Osteoblast (primary cell): Measurements from ENCODE around the gene SGK1. TPM values are rescaled to one million over a fixed set of nuclear protein-coding genes. Genes with fewer than 3 reads are reported as not detected.

Experiments
- DNase-seq: peaks from one replicate; pipeline ENCODE4 v3.0.0; 2011; ENCODE audit warnings: low spot score, mixed read lengths; ENCODE audit not compliant: insufficient read length; ENCODE audit errors: missing footprints
- H2AFZ ChIP-seq: 2 replicates; pipeline ENCODE4 v1.6.0; 2011; ENCODE audit warnings: mild to moderate bottlenecking, low read length
- H3K27ac ChIP-seq: 2 replicates; pipeline ENCODE4 v1.5.1; 2011; ENCODE audit warnings: mild to moderate bottlenecking, low read depth, low read length, moderate library complexity
- H3K27me3 ChIP-seq: 2 replicates; pipeline ENCODE4 v1.6.0; 2012; ENCODE audit warnings: mild to moderate bottlenecking, control low read depth, inconsistent platforms, low read length, moderate library complexity; ENCODE audit not compliant: insufficient read depth
- H3K36me3 ChIP-seq: 2 replicates; pipeline ENCODE4 v1.5.1; 2011; ENCODE audit warnings: mild to moderate bottlenecking, low read length, control low read depth, moderate library complexity; ENCODE audit not compliant: insufficient read depth
- H3K4me1 ChIP-seq: 2 replicates; pipeline ENCODE4 v1.5.1; 2011; ENCODE audit warnings: mild to moderate bottlenecking, low read length, control low read depth, moderate library complexity; ENCODE audit not compliant: insufficient read depth
- H3K4me2 ChIP-seq: 2 replicates; pipeline ENCODE4 v1.6.0; 2011; ENCODE audit warnings: mild to moderate bottlenecking, low read length; ENCODE audit not compliant: insufficient read depth
- H3K4me3 ChIP-seq: fragments of 200-600 bp; sonication (generic); 3 replicates; pipeline ENCODE4 v1.5.1; 2012; ENCODE audit warnings: mild to moderate bottlenecking, low read length, inconsistent platforms; ENCODE audit not compliant: insufficient read depth
- H3K79me2 ChIP-seq: 2 replicates; pipeline ENCODE4 v1.6.0; 2012; ENCODE audit warnings: mild to moderate bottlenecking, low read length, control low read depth, inconsistent platforms; ENCODE audit not compliant: insufficient read depth
- H3K9me3 ChIP-seq: 2 replicates; pipeline ENCODE4 v1.5.1; 2011; ENCODE audit warnings: low read depth, low read length, control low read depth
- H4K20me1 ChIP-seq: 2 replicates; pipeline ENCODE4 v1.6.0; 2012; ENCODE audit warnings: mild to moderate bottlenecking, low read length, control low read depth; ENCODE audit not compliant: insufficient read depth
- CTCF ChIP-seq: IDR thresholded peaks from 2 replicates; pipeline ENCODE4 v1.5.1; 2011; ENCODE audit warnings: mild to moderate bottlenecking, low read depth, low read length, moderate library complexity; ENCODE audit errors: extremely low read depth
- total RNA-seq: library from RNA; depleted of rRNA; stranded (reverse); fragments of >200 nt; gene quantifications from 2 replicates; pipeline ENCODE4 v1.2.3, GENCODE V29; 2012

Gene SGK1
- total RNA-seq, 1 donor, result 91.6 TPM

- H3K4me3 ChIP-seq, result no peak overlapping the region
- H3K27me3 ChIP-seq, result no peaks in the 10 kb centered on the region
- no peak for TF ChIP-seq CTCF
- H3K4me2 ChIP-seq, result peak overlapping the region; percentile 33
- H3K36me3 ChIP-seq, result no peaks in the 10 kb centered on the region
- H2AFZ ChIP-seq, result peak overlapping the region; percentile 44
- peak overlapping the region; percentile 77 for H3K27ac ChIP-seq
- H3K79me2 ChIP-seq, result no peaks in the 10 kb centered on the region
- H3K9me3 ChIP-seq, result no peaks in the 10 kb centered on the region
- peak; percentile 62 for DNase-seq
- peaks cover 16% of the 10 kb centered on the region for H3K4me1 ChIP-seq
- H4K20me1 ChIP-seq, result no peaks in the 10 kb centered on the region
Measured at GRCh38 chr6:134145786-134146185, 172.1 kb downstream of the SGK1 start.

- Histone ChIP-seq H3K4me3 (no peak overlapping the region), H2AFZ (peak overlapping the region; percentile 67), H3K9me3 (no peaks in the 10 kb centered on the region), H3K27me3 (no peaks in the 10 kb centered on the region), H3K4me2 (peak overlapping the region; percentile 38), H3K4me1 (peaks cover 7% of the 10 kb centered on the region), H3K79me2 (no peaks in the 10 kb centered on the region), H4K20me1 (no peaks in the 10 kb centered on the region), H3K36me3 (no peaks in the 10 kb centered on the region), H3K27ac (peak overlapping the region; percentile 61)
- no peak for DNase-seq
- TF ChIP-seq CTCF, result no peak
Measured at GRCh38 chr6:134138226-134138975, 179.5 kb downstream of the SGK1 start.

- H4K20me1 ChIP-seq, result no peaks in the 10 kb centered on the region
- H3K9me3 ChIP-seq, result no peaks in the 10 kb centered on the region
- no peak for DNase-seq
- no peak overlapping the region for H3K4me3 ChIP-seq
- H3K27me3 ChIP-seq, result no peaks in the 10 kb centered on the region
- no peak overlapping the region for H3K4me2 ChIP-seq
- no peak overlapping the region for H3K27ac ChIP-seq
- peaks cover 7% of the 10 kb centered on the region for H3K4me1 ChIP-seq
- no peak for TF ChIP-seq CTCF
- H3K79me2 ChIP-seq, result no peaks in the 10 kb centered on the region
- H3K36me3 ChIP-seq, result no peaks in the 10 kb centered on the region
- H2AFZ ChIP-seq, result peak overlapping the region; percentile 66
Measured at GRCh38 chr6:134134654-134135053, 183.3 kb downstream of the SGK1 start.

DNA sequence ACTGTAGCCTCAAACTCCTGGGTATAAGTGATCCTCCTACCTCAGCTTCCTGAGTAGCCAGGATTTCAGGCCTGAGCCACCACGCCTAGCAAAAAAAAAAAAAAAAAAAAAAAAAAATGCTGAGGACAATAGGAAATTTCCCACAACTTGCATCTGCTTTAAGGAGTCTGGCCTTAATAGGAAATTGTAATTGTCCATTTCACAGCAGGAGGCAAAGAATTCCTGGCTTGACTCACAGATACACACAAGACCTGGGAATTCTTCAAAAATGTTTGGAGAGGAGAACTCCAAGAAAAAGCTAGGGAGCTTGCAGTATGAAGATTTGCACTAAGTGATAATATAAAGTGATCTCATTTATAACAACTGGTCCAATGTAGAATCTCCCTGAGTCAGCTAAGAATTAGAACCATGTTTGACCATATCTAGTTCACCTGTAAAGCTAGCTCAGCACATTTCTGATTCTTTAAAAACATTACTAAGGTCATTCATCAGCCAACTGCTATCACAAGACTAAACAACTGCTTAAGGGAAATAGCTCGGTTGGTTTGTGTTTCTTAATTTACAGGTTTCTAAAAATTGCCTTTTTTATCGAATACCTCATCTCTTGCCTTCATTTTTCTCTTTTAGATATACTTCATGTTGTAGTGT, 185.3 kb downstream of the SGK1 start:
- no peaks in the 10 kb centered on the region for H3K36me3 ChIP-seq
- H3K27ac ChIP-seq, result no peak overlapping the region
- TF ChIP-seq CTCF, result no peak
- no peak for DNase-seq
- no peaks in the 10 kb centered on the region for H3K4me1 ChIP-seq
- no peaks in the 10 kb centered on the region for H3K79me2 ChIP-seq
- H3K4me2 ChIP-seq, result no peak overlapping the region
- no peaks in the 10 kb centered on the region for H3K9me3 ChIP-seq
- H2AFZ ChIP-seq, result no peak overlapping the region
- H3K4me3 ChIP-seq, result no peak overlapping the region
- H4K20me1 ChIP-seq, result no peaks in the 10 kb centered on the region
- no peaks in the 10 kb centered on the region for H3K27me3 ChIP-seq
